ENCODE data around the gene SLBP.

Gene SLBP

GRCh38 chr4:1744552-1744951 is 32.4 kb upstream of the SLBP start:
- no peak for DNase-seq (ENCODE audit: low read depth)
- no peak overlapping the region for H3K4me3 ChIP-seq (replicated peaks; ENCODE audit: low read depth, low read length)
- no peak for TF ChIP-seq CTCF (IDR thresholded peaks at IDR 0.05; ENCODE audit: low read length, missing control alignments)

DNA sequence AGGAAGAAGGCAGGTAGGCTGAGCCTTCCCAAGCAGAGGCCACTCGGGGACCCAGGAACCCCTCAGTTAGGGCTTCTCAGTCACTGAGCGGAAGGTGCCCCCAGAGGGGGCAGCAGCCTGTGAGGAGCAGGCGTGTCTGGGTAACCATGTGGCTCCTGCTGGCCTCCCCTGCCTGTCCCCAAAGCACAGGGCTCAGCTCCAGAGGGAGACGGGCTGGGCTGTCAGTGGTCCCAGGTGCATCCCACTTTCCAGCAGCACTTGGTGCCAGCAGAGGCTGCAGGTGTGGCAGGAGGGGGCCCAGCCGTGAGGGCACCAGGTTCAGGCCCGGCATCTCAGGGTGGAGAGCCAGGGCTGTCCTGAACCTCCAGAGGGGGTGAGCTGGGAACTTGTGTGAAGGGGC is 31.9 kb upstream of the SLBP start:
- H3K4me3 ChIP-seq (replicated peaks; ENCODE audit: low read depth, low read length), result no peak overlapping the region
- no peak for DNase-seq (ENCODE audit: low read depth)
- TF ChIP-seq CTCF (IDR thresholded peaks at IDR 0.05; ENCODE audit: low read length, missing control alignments), result no peak

DNA sequence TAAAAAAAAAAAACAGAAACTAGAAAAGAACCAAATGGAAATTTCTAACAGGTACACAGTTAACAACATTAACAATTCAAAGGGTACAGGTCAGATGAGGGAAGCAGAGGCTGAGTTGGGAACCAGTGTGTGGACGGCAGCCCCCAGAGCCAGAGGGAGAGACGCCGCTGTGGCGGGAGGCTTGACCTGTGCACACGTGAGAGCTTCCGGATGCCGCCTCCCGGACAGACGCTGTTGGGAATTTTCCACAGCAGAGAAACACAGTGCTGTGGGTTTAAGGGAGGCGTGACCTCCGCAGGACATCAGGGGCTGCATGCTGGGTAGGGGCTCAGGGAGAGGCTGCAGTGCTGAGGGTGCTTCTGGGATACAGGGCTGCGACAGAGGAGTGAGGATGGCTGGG is 31.4 kb upstream of the SLBP start:
- DNase-seq (ENCODE audit: low read depth), result no peak
- no peak overlapping the region for H3K4me3 ChIP-seq (replicated peaks; ENCODE audit: low read depth, low read length)
- no peak for TF ChIP-seq CTCF (IDR thresholded peaks at IDR 0.05; ENCODE audit: low read length, missing control alignments)

DNA sequence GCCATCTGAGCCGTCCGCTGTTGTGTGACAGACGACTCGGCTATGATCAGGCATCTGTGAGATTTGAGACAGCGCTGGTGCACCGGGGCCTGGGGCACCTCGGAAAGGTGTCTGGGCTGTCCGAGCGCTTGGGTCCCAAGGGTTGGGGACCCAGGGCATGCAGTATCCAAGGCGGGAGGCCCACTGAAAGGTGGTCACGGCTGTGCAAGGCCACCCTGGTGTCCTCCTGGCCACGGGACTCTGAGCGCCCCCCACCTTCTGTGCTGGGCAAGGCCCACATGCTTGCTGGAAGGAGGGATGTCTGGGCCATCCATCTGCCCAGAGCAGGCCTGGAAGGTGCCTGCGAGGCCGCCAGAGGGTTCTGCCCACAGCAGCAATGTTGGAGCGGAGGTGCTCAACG is 29.1 kb upstream of the SLBP start:
- TF ChIP-seq CTCF (IDR thresholded peaks at IDR 0.05; ENCODE audit: low read length, missing control alignments), result no peak
- no peak overlapping the region for H3K4me3 ChIP-seq (replicated peaks; ENCODE audit: low read depth, low read length)
- no peak for DNase-seq (ENCODE audit: low read depth)

DNA sequence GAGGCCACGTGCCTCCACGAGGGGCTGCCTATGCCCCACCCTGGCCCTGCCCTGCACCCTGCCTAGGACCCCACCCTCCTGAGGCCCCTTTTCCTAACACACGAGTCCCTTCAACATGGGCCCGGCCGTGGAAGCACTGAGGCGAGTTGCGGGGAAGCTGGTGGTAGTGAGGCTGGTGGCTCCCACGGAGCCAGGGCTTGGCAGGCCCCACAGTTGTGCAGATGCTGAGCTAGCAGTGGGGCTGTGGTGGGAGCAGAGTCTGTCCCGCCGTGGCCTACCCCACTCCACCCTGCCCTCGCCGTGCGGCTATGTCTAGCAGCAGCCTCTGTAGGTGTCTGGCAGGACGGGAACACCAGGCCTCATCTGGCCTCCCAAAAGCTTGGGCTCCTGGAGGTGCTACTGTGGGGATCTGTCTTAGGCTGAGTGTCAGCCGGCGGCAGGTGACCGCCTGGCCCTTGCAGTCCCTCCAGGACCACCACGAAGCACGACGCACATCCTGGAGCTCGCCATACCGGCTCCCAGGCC is 28.0 kb upstream of the SLBP start:
- no peak overlapping the region for H3K4me3 ChIP-seq (replicated peaks; ENCODE audit: low read depth, low read length)
- no peak for TF ChIP-seq CTCF (IDR thresholded peaks at IDR 0.05; ENCODE audit: low read length, missing control alignments)
- no peak for DNase-seq (ENCODE audit: low read depth)

DNA sequence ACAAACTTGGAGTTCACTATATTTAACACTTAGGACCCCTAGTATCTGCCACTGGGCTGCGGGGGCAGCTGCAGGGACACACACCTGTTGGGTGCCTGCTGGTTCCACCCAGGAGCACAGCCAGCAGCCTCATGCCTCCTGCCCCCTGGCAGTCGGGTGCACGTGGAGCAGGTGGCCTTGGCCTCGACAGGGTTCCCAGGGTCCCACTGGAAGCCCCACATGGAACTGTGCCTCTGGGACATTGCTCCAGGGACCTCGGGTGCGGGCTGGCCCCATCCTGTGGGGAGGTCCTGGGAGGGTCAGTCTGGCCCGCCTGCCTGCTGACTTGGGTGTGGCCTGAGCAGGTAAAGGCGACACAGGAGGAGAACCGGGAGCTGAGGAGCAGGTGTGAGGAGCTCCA is 27.2 kb upstream of the SLBP start:
- H3K4me3 ChIP-seq (replicated peaks; ENCODE audit: low read depth, low read length), result no peak overlapping the region
- TF ChIP-seq CTCF (IDR thresholded peaks at IDR 0.05; ENCODE audit: low read length, missing control alignments), result no peak
- no peak for DNase-seq (ENCODE audit: low read depth)

DNA sequence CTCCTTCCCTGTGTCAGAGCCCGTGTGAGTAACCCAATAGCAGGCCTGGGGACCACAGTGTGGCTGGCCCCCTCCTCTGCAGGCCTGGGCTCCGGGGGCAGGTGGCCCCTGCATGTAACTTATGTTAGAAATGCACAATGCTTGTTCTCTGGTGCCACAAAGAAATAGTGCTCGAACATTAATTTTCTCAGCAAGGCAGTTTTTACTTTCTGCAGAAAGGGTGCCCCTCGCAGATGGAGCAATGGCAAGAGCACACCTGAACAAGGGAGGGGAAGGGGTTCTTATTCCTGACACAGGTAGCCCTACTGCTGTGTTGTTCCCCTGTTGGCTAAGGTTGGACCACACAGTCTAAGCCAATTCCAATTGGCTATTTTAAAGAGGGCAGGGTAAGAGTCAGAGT is 26.3 kb upstream of the SLBP start:
- TF ChIP-seq CTCF (IDR thresholded peaks at IDR 0.05; ENCODE audit: low read length, missing control alignments), result no peak
- H3K4me3 ChIP-seq (replicated peaks; ENCODE audit: low read depth, low read length), result no peak overlapping the region
- DNase-seq (ENCODE audit: low read depth), result no peak

All from fibroblast of pulmonary artery (primary cell).